C1 segment of cervical spinal cord (tissue), 14 donors: Measurements from ENCODE around the gene MAST2.

Source experiments
- DNase-seq, 14 donors: peaks; one replicate each; lab custom pipeline; 2025; lab: John Stamatoyannopoulos, UW

The MAST2 gene

GRCh38 chr1:45979074-45979777 is 175.8 kb downstream of the MAST2 start:
- DNase-seq = no peak

- DNase-seq = no peak
Observed at GRCh38 chr1:45979778-45980176, 176.4 kb downstream of the MAST2 start.

- DNase-seq = no peak
Observed at GRCh38 chr1:45982359-45982758, 178.9 kb downstream of the MAST2 start.

- no peak for DNase-seq
Observed at GRCh38 chr1:45983967-45984366, 180.6 kb downstream of the MAST2 start.

GRCh38 chr1:45987204-45987603 is 183.8 kb downstream of the MAST2 start:
- no peak for DNase-seq

- DNase-seq = no peak
Observed at GRCh38 chr1:45989249-45989648, 185.8 kb downstream of the MAST2 start.

GRCh38 chr1:45994423-45994822 is 191.0 kb downstream of the MAST2 start:
- DNase-seq = no peak

- no peak for DNase-seq
Observed at GRCh38 chr1:45995298-45995697, 191.9 kb downstream of the MAST2 start.

GRCh38 chr1:45998020-45998617 is 194.7 kb downstream of the MAST2 start:
- no peak for DNase-seq

GRCh38 chr1:45999507-45999906 is 196.1 kb downstream of the MAST2 start:
- no peak for DNase-seq

GRCh38 chr1:46001081-46001785 is 197.8 kb downstream of the MAST2 start:
- DNase-seq = no peak

GRCh38 chr1:46002551-46003150 is 199.2 kb downstream of the MAST2 start:
- no peak for DNase-seq

GRCh38 chr1:46003315-46003714 is 199.9 kb downstream of the MAST2 start:
- DNase-seq = no peak

GRCh38 chr1:46004492-46004891 is 201.1 kb downstream of the MAST2 start:
- DNase-seq = no peak

GRCh38 chr1:46005594-46005993 is 202.2 kb downstream of the MAST2 start:
- DNase-seq = no peak

GRCh38 chr1:46008585-46008984 is 205.2 kb downstream of the MAST2 start:
- DNase-seq = no peak

- no peak for DNase-seq
Observed at GRCh38 chr1:46010611-46011010, 207.2 kb downstream of the MAST2 start.

GRCh38 chr1:46011121-46011695 is 207.8 kb downstream of the MAST2 start:
- DNase-seq = no peak

GRCh38 chr1:46012236-46012635 is 208.8 kb downstream of the MAST2 start:
- no peak for DNase-seq

GRCh38 chr1:46013581-46013980 is 210.2 kb downstream of the MAST2 start:
- DNase-seq = no peak

- peak in 1 of 14 donors; percentile 11 for DNase-seq
Observed at GRCh38 chr1:46017876-46018503, 214.6 kb downstream of the MAST2 start.

- no peak for DNase-seq
Observed at GRCh38 chr1:46019348-46019747, 215.9 kb downstream of the MAST2 start.
